Middle frontal gyrus (tissue), 1 donor: Measurements from ENCODE around the gene CHCHD2.
"Not testable (repeated sequence)": the region's sequence is repeated elsewhere in the genome, so short reads cannot be mapped to it uniquely, and the experiment has no call there.

ENCODE experiments used
- DNase-seq: peaks from one replicate; pipeline ENCODE4 v3.0.0-alpha.2; 2015; ENCODE audit warnings: low spot score; ENCODE audit errors: extremely low spot score

The CHCHD2 gene

DNA sequence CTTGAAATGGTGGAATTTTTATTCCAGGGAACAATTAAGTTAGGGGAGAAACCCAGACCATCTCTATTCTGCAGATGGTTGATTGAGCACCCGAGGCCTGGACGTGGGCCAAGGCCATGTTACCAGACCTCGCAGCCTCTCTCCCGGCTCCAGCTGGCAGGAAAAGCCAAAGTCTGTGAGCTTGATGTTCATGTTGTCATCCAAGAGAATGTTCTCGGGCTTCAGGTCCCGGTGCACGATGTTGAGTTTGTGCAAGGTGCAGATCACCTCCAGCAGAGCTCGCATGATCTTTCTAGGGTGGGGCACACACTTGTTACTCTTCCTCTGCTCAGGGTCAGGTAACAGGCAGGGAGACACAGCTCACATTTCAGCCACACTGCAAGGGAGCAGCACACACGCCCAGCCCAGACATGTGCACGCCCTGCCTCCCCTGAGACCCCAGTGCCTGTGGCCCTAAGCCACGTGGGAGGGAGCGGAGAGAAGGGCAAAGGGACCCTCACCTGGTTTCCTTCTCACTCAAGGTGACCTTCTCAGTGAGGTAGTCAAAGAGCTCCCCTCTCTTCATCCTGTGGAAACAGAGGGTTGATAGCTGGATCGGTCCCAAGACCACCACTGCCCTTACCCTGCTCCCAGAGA lies 23.0 kb downstream of the CHCHD2 start:
- no peak for DNase-seq

DNA sequence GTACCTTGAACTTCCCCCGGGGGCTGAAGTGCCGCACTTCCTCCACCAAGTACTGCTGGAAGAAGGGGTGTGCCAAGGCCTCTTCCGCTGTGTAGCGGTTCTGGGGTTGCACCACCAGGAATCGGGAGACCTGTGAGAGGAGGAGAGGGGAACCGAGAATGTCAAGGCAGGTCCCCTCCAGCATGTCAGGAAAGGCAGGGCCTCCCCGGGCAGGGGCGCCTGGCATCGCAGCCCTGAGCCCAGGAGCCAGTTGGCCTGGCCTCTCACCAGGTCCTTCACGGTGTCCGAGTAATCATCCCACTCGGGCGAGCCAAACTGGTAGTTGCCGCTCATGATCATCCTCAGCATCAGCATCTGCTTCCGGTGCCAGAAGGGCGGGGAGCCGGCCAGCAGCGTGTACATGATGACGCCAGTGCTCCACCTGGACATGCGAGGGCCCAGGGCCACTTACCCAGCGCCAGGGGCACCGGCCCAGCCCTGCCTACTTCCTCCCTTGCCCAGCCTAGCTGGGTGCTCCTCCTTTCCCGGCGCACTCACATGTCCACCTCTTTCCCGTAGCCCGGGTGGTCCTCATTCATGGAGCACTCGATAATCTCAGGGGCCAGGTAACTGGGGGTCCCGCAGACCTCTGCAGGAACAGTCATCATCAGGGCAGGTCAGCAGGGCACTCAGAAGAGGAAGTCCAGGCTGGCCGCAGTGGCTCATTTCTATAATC lies 24.5 kb downstream of the CHCHD2 start:
- DNase-seq = no peak

DNA sequence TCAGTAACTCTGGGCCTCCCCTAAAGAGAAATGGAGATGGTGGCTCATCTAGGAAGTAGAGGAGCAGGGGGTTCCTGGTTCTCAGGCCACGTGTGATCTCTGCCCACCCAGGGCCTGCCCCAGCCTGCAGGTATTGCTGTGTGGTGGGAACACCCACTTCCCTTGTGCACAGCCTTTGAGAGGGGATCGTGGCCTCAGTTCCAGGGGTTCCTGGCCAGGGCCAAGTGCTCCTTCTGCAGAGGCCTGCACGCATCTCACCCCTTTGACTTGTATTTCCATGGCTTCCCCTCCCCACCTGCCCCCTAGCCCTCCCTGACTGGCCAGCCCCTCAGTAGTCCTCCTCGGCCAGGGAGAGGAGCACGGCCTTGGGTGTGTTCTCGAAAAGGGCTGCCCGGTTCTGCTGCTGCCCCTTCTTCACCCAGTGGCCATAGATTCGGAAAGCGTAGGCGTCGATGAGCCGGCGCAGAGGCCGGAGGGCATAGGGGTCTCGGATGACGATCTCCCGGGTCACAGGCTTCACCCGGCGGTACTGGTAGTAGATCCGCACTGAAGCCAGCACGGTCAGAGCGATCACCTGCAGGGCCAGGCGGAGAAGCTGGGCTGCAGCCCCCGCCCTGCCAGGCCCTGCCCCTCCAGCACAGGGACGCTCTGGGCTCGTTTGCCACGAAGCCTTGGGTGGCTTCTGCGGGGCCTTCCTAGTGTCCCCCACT lies 25.4 kb downstream of the CHCHD2 start:
- DNase-seq = not testable (repeated sequence)

DNA sequence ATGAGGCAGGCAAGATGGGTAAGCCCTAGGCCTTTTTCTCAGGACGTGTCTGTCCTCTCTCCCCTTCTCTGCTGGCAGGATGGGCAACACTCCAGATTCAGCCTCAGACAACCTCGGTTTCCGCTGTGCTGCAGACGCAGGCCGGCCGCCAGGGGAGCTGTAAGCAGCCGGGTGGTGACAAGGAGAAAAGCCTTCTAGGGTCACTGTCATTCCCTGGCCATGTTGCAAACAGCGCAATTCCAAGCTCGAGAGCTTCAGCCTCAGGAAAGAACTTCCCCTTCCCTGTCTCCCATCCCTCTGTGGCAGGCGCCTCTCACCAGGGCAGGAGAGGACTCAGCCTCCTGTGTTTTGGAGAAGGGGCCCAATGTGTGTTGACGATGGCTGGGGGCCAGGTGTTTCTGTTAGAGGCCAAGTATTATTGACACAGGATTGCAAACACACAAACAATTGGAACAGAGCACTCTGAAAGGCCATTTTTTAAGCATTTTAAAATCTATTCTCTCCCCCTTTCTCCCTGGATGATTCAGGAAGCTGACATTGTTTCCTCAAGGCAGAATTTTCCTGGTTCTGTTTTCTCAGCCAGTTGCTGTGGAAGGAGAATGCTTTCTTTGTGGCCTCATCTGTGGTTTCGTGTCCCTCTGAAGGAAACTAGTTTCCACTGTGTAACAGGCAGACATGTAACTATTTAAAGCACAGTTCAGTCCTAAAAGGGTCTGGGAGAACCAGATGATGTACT lies 26.7 kb downstream of the CHCHD2 start:
- peak; percentile 24 for DNase-seq

DNA sequence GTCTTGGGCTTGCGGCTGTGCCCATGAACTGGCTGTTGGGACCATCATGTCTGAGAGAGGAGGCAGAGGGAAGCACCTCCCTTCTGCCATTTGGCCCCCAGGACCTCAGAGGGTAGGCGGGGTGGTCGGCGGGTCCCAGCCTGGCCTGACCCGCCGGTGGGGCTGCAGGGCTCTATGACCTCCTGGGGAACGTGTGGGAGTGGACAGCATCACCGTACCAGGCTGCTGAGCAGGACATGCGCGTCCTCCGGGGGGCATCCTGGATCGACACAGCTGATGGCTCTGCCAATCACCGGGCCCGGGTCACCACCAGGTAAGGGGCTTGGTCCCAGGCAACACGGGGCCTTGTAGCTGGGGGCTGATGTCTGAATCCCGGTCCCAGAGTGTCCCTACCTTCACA lies 28.1 kb downstream of the CHCHD2 start:
- no peak for DNase-seq

DNA sequence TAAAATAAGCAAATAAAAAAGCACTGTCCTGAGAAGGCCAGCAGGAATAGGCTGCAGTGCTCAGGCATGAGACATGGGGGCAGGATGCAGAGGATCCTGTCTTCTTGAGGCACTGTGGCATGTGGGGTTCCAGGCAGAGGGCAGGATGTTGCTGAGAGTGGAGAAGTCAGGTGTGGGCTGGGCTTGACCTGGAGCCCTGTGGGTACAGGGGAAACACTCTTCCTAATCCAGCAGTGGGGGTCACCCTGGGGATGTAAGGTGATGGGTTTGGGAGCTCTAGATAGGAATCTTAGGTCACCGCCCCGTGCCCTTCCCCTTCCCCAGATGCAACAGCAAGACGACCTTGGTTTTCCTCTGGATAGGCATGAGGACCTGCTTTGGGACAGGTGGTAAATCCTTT lies 28.6 kb downstream of the CHCHD2 start:
- no peak for DNase-seq

DNA sequence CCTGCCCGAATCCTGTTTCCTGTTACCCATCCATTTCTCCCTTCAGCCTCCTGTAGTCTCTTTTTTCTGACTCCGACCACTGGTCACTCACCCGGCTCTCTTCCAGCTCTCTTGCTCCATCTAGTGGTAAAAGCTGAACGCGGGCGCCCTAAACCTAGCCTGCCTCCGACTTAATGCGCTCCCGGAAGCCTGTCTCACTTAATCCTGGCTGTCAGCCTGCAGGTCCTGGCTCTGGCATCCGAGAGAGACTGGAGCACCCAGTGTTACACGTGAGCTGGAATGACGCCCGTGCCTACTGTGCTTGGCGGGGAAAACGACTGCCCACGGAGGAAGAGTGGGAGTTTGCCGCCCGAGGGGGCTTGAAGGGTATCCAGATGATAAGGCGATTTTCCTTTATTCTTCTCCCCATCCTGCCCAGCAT lies 31.9 kb downstream of the CHCHD2 start:
- DNase-seq = peak; percentile 46

DNA sequence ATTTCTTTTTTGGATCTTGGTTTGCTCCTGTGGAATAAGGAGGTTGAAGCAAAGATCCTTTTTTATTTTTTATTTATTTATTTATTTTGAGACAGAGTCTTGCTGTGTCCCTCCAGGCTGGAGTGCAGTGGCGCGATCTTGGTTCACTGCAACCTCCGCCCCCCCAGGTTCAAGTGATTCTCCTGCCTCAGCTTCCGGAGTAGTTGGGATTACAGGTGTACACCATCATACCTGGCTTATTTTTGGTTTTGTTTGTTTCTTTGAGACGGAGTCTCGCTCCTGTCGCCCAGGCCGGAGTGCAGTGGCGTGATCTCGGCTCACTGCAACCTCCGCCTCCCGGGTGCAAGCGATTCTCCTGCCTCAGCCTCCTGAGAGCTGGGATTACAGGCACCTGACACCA lies 39.9 kb downstream of the CHCHD2 start:
- not testable (repeated sequence) for DNase-seq

DNA sequence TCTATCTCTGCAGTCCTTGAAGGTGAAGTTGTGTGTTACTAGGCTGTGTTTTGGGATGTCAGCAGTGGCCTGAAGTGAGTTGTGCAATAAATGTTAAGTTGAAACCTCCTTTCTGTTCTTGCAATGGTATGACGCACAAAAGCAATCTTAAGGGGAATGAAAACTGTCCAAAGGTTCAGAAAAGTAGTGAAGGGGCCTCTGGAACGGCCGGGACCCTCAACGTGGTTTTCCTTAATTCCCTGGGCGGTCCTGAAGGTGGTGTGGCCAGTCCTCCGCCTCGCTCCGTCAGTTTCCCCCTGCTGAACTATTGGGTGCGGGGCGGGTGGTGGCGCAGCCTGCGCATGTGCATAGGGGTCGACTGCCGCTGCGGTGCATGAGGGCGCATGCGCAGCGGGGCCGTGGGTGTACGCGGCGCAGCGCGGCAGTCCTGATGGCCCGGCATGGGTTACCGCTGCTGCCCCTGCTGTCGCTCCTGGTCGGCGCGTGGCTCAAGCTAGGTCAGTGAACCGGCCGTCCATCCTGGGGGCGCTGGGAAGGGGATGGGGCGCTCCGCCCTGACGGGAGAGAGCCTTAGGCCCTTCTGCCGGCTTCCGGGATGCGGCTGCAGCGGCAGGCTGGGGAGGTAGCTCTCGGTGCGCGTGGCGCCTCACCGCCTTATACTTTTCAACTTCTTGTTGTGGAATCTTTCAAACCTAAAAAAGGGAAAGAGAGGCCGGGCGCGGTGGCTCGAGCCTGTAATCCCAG lies 42.2 kb downstream of the CHCHD2 start, which contains the start of gene SUMF2:
Gene SUMF2, plus strand, starts transcription at position 405 of the 744 bp plus-strand sequence. Its CDS starts 26 bp downstream, at position 431.
- DNase-seq = peak; percentile 87

DNA sequence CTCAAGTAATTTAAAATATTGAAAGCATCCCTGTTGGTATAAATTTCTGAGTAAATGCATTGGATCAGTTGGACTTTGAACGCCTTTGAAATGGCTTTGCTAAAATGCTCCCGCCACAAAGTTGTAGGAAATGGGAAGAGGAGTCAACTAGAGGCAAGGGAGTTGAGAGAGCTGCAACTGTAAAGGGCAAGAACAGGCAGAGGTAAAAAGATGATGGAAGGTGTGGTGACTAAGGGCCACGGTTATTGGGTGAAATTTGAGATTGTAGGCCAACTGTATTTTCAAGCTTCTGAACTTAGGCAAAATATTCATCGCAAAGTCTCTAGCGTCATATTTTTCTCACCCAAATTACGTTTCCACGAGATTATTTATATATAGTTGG lies 42.8 kb downstream of the CHCHD2 start:
- DNase-seq = no peak

DNA sequence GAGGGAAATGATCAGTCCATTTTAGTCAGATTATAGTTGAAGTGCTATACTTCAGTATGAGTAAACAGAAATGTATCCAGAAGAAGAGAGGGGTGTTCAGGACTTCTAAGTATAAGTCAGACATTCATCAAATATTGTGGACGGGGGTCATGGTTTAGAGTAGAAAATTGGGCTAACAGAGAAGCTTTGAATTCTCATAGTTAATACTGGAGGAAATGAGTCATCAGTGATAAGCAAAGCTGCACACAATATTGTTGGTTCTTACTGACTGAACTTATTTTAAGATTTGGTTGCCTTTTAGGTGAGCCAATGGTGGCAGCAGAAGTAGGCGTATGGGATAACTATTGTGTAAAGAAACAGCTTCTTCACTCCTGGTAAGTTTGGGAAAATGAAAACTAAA lies 43.9 kb downstream of the CHCHD2 start:
- no peak for DNase-seq

DNA sequence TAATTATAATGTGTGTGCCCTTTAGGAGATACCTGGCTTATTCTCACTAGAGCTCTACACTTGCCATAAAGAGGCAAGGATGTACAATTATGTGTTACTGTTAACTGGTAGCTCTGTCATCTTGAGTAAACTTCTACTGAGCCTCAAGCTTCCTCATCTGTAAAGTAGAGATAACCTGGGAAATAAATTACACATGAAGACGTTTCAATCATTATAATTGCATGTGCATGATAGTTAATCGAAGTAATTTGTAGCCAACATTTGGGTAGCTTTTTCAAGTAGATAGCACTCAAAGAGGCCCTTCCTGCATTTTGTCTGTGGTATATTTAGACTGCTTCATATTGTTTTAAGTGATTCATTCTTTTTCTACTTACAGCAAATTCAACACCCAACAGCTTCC lies 52.3 kb downstream of the CHCHD2 start:
- no peak for DNase-seq

DNA sequence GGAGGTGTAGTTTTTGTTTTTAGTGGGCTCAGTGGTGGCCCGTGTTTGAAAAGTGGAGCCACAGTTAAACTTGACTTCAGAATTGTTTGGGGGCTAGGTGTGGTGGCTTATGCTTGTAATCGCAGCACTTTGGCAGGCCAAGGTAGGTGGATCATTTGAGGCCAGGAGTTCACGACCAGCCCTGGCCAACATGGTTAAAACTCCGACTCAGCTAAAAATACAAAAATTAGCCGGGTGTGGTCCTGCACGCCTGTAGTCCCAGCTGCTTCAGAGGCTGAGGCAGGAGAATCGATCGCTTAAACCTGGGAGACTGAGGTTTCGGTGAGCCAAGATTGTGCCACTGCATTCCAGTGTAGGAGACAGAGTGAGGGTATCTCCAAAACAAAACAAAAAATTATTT lies 52.9 kb downstream of the CHCHD2 start:
- no peak for DNase-seq
